ENCODE measurements around the gene AKAP13.

DNA sequence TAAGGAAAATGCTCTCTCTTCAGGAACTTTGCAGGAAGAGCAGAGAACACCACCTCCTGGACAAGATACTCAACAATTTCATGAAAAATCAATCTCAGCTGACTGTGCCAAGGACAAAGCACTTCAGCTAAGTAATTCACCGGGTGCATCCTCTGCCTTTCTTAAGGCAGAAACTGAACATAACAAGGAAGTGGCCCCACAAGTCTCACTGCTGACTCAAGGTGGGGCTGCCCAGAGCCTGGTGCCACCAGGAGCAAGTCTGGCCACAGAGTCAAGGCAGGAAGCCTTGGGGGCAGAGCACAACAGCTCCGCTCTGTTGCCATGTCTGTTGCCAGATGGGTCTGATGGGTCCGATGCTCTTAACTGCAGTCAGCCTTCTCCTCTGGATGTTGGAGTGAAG lies 200.5 kb downstream of the AKAP13 start:
- TF ChIP-seq, protein P1, sequence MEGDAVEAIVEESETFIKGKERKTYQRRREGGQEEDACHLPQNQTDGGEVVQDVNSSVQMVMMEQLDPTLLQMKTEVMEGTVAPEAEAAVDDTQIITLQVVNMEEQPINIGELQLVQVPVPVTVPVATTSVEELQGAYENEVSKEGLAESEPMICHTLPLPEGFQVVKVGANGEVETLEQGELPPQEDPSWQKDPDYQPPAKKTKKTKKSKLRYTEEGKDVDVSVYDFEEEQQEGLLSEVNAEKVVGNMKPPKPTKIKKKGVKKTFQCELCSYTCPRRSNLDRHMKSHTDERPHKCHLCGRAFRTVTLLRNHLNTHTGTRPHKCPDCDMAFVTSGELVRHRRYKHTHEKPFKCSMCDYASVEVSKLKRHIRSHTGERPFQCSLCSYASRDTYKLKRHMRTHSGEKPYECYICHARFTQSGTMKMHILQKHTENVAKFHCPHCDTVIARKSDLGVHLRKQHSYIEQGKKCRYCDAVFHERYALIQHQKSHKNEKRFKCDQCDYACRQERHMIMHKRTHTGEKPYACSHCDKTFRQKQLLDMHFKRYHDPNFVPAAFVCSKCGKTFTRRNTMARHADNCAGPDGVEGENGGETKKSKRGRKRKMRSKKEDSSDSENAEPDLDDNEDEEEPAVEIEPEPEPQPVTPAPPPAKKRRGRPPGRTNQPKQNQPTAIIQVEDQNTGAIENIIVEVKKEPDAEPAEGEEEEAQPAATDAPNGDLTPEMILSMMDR (IDR thresholded peaks at IDR 0.05) = no peak
- TF ChIP-seq POLR2A (IDR thresholded peaks at IDR 0.05) = no peak
